GM18526 (cell line): ENCODE results near the gene CTIF.

Source experiments
- POLR2A ChIP-seq: IDR thresholded peaks from 3 replicates; pipeline ENCODE4 v1.6.1; 2011; ENCODE audit not compliant: insufficient read length; ENCODE audit errors: extremely low read depth

The CTIF gene

GRCh38 chr18:48740851-48741485 is 202.1 kb downstream of the CTIF start:
- TF ChIP-seq POLR2A = no peak

DNA sequence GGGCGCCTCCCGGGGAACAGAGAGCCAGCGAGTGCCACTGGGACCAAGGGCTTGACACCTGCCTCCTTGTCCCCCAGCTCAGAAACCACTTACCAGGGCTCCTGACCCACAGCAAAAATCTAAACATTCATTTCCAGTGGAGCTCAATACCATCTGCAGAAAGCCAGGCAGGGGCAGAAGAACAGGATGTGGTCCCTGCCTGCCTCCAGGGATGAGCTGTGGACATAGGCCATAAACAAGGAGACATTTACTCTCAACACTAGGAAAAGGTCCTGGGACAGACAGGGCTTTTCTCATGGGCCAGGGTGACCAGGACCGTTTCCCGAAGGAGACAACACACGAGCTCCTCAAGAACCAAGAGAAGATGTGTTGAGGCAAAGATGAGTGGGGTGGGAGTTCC is 203.0 kb downstream of the CTIF start:
- no peak for TF ChIP-seq POLR2A

DNA sequence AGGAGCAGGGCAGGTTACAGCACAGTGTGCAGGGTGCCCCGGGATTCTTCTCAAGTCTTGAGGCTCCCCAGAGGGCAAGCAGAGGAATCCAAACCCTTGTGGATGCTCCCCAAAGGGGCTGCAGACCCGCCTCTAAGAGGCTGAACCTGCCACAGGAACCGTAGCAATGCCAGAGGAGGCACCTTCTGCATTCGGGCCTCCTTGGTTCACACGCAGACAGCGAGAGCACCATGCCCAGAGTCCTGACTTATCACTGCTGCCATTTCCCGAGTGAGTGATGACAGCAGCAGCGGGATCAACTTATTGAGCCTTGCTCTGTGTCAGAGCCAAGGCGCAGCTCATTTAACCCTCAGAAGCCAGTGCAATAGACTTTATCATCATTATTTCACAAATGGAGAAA is 203.5 kb downstream of the CTIF start:
- TF ChIP-seq POLR2A = no peak

GRCh38 chr18:48742706-48743475 is 204.1 kb downstream of the CTIF start:
- no peak for TF ChIP-seq POLR2A

GRCh38 chr18:48743886-48744285 is 205.1 kb downstream of the CTIF start:
- no peak for TF ChIP-seq POLR2A

DNA sequence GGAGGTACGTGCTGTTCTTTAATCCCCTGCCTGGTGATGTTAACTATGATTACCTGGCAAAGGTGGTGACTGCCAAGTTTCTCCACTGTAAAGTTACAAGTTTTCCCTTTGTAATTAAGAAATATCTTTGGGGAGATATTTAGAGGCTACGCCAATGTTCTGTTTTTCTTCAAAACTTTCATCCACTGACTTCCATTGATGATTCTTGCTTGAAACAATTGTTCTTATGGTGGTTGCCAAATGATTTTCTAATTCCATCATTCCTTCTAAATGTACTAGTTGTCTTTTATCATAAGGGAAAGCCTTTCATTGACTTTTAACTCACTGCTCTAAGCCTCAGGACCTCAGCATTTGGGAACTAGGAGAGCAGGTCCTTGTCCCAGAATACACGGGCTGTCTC is 206.5 kb downstream of the CTIF start:
- TF ChIP-seq POLR2A = no peak

DNA sequence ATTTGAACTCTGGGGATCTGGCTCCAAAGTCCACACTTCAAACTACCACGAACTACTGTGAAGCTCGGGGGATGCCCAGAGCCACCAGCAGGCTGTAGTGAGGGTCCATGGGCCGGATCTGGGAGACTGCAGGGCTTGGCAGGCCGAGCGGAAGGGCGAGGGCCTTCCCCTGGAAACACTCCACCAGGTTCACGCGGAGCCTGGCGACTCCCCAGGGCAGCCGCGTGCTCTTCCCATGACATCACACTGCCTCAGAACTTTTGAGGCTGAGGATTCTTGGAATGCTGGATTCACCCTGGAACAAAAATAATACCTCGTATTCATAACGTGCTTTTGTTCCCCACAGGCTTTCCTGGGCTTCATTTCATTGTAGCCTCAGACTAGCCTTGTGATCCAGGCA is 210.9 kb downstream of the CTIF start:
- TF ChIP-seq POLR2A = no peak

GRCh38 chr18:48750485-48751175 is 211.8 kb downstream of the CTIF start:
- no peak for TF ChIP-seq POLR2A

DNA sequence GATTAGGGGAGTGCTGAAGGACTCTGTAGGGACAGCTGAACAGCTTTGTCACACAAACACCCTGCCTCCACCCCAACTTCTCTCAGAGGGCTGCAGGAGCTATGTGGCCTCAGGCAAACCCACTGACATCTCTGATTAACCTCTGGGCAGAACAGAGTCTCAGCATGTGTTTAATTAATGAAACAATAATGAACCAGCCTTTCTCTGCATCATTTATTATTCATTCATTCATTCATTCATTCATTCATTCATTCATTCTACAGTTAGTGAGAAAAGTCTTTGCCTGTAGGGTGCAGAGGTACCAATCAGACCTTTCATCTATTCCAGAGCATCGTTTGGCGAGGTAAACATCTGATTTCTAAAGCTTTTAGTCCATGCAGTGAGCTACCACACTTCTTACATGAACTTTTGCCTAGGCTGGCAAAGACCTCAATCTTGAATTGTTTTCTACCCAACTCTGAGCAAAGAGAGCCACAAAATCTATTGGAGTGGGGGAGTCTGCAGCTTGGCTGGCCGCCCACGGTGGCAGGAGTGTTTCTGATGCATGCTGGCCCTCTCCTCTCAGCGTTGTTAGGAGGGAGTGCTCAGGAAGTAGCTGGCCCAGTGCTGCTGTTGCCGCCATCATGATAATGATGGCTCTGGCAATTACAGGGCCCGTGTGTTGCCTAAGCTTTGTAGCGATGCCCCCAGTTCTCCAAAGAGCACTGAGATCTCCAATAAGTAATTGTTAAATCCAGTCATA is 213.1 kb downstream of the CTIF start:
- no peak for TF ChIP-seq POLR2A

- TF ChIP-seq POLR2A = no peak
Observed at GRCh38 chr18:48752478-48752877, 213.6 kb downstream of the CTIF start.

- no peak for TF ChIP-seq POLR2A
Observed at GRCh38 chr18:48752928-48753327, 214.1 kb downstream of the CTIF start.

- TF ChIP-seq POLR2A = no peak
Observed at GRCh38 chr18:48753691-48754090, 214.9 kb downstream of the CTIF start.

DNA sequence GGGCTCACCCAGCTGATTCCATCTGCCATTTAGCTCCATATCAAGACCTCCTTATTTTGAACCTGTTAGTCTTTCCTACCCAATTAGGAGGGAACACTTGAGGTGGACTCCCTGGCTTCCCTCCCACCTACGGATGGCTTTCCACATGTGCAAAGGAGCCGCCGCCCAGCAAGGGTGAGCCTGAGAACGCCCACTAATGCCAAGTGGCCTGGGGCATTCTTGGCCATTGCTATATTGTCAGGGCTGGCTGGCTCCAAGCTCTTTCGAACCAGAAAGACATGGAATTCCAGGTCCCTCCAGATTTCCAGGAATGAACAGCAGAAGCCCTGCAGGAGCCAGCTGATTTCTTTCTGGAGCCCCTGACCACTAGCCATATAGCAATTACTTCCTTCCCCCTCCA is 215.7 kb downstream of the CTIF start:
- TF ChIP-seq POLR2A = no peak

DNA sequence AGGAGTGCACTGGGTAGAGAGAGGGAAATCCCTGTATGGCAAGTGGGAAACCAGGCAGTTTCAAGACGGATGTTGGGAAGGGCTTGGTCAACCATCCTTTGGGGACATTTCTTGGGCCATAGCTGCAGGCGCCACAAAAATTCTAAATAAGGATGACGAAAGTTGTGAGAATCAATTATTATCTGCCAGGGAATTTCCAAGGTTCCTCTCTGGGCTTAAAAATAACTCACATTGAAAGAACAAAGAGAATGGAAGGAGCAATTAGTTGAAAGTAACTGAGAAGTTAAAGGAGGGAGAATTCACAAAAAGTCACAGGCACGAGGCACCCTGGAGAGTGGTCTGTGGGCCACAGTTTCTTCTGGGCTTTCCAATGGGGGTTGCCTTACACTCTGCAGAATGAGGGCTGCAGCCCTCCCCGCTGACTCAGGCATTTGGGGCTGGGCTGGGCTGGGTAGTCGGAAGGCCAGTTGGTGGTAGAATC is 216.2 kb downstream of the CTIF start:
- TF ChIP-seq POLR2A = no peak

GRCh38 chr18:48756511-48757226 is 217.8 kb downstream of the CTIF start:
- no peak for TF ChIP-seq POLR2A

- no peak for TF ChIP-seq POLR2A
Observed at GRCh38 chr18:48757367-48757766, 218.5 kb downstream of the CTIF start.
